ENCODE data around the gene MGRN1. TPM values are rescaled to one million over a fixed set of nuclear protein-coding genes. Genes with fewer than 3 reads are reported as not detected.

Gene MGRN1
- total RNA-seq, 1 donor from 2014 or later, result 21.9 TPM

DNA sequence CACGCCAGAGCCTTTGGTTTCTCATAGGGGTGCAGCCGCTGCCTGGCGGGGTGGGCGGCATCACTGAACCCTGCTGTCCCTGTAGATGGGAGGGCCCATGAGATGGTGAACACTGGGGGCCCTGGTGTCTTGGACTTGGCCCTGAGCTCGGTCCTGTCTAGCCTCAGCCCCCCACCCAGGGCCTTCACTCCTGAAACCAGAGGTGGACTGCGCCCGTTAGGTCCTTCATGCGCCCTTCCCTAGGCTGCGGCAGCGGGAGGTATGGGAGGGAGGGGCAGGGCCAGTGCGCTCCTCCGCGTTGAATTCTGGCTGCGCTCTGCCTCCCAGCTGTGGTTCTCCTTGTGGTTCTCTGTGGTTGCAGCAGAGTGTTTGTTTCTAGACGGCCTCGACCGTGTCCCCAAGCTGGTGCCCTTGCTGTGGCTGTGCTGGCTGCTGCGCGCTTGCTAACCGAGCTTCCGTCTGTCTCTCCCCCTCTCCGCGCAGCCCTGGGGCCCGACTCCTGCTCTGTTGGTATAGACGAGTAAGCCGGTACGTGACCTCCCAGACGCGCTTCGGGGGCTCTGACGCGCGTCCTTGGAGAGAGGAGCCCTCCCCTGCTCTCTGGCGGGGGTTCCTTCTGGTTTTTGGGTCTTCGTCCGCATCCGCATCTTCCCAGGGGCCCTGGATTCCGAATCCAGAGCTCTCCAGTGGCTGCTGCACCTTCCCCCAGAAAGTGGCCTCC is 61.3 kb downstream of the MGRN1 start:
- no peak for DNase-seq (ENCODE audit: low spot score)

DNA sequence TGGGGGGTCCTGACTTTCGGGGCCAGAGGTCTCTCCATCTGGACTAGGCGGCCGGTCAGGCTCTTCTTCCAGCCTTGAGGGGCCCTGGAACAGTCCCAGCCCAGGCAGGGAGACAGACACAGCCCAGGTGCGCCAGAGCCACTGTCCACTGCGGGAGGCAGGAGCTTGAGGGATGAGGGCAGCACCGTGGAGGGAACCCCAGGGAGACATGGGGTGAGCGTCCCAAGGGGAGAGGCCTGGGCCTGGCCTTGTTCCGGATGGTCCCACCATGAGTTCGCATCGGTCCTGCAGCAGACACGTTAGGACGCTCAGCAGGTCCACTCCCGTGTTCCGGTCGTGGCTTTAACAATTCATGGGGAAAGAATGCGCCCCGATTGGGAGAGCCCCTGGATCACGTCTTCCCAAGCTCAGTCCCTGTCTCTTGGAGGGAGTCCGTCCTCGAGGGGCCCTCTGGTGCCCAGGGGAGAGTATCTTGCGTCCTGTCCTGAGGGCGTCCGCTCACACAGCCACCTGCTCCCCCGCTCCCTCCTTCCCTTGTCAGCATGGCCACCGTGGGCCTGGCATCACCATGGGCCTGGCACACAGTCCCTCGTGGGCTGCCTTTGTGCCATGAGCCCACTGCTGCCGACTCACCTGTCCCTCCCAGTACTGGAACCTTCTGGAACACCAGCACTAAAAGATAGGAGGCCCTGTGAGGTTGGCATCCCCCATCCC is 62.0 kb downstream of the MGRN1 start:
- DNase-seq (ENCODE audit: low spot score), result no peak

DNA sequence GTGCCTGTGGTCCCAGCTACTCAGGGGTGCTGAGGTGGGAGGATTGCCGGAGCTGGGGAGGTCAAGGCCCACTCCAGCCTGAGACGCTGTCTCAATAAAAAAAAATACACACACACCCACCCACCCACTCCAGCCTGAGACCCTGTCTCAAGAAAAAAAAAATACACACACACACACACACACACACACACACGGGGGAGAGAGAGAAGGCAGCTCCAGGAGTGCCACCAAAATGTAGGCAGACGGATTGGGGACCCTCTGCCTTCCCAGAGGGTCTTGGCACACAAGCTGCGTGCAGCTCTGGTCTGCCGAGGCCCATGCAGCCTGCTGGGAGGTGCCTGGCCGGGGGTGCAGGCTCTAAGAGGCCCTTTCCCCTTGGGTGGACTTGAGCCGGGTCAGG is 62.8 kb downstream of the MGRN1 start:
- DNase-seq (ENCODE audit: low spot score), result no peak

- DNase-seq (ENCODE audit: low spot score), result no peak
Observed at GRCh38 chr16:4687946-4688673, 63.5 kb downstream of the MGRN1 start.

GRCh38 chr16:4688674-4689045 is 64.0 kb downstream of the MGRN1 start:
- no peak for DNase-seq (ENCODE audit: low spot score)

DNA sequence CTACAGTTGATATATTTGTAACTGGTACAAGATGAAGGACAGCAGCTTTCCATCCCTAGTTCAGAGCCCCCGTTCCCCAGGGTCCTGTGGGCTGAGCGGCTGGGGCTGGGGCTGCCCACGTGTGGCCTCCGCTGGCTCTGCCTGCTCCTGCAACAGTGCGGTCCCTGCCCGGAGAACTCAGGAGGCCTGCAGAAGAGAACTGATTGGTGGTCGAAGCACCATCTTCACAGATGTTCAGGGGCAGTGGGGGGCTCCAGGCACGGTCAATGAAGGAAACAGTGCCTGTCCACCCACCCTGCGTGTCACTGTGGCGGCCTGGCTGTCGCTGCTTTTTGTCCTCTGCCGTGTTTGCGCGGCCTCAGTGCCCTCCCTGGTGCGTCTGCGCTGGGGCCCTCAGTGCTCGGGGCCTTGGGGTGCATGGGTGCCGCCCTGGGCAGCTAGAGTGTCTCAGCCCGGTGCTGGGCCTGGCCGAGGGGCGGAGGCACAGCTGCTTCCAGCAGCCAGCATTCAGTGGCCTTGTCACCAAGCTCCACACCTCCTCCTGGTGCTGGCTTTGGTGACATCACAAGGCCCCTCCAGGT is 64.6 kb downstream of the MGRN1 start:
- no peak for DNase-seq (ENCODE audit: low spot score)

GRCh38 chr16:4689864-4690704 is 65.5 kb downstream of the MGRN1 start:
- DNase-seq (ENCODE audit: low spot score), result no peak

DNA sequence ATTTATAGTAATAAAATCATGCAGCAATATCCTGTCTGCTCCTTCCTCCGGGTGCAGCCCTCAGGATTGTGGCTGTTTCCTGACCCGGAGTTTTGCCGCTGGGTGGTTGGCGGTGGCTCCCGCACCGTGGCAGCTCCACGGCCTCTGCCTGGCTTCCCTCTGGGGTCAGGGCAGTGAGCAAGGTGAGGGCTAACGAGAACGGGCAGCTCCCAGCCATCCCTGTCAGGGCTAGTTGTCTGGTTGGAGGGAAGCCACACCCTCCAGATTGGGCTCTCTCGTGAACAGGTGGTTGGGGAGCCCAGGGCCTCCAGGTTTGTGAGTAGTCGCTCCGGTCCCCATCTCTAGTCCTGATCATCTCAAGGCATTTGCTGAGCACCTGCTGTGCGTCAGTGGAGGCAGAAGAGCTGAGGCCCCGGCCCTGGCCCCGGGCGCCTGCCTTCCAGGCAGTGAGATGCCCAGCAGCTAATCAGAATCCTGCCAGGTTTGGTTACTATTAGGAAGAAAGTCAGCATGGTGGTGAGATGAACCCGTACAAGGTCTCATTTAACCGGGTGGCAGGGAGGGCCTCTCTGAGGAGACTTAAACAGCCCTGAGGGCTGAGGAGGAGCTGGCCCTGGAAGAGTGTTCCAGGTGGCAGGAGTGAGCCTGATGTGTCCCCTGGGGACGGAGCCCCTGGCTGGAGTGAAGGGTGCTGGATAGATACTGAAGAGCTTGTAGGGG is 66.5 kb downstream of the MGRN1 start:
- no peak for DNase-seq (ENCODE audit: low spot score)

- DNase-seq (ENCODE audit: low spot score), result no peak
Observed at GRCh38 chr16:4691666-4692412, 67.2 kb downstream of the MGRN1 start.

- DNase-seq (ENCODE audit: low spot score), result no peak
Observed at GRCh38 chr16:4692460-4693295, 68.1 kb downstream of the MGRN1 start.

- peak; percentile 98 for DNase-seq (ENCODE audit: low spot score)
Observed at GRCh38 chr16:4693296-4693955, 68.8 kb downstream of the MGRN1 start, which contains the start of gene NUDT16L1. Gene NUDT16L1 (plus strand): TSS chr16:4693562. CDS start chr16:4693727, 165 bp downstream.

- peak; percentile 43 for DNase-seq (ENCODE audit: low spot score)
Observed at GRCh38 chr16:4693956-4694641, 69.5 kb downstream of the MGRN1 start.

GRCh38 chr16:4694642-4695451 is 70.2 kb downstream of the MGRN1 start:
- no peak for DNase-seq (ENCODE audit: low spot score)

DNA sequence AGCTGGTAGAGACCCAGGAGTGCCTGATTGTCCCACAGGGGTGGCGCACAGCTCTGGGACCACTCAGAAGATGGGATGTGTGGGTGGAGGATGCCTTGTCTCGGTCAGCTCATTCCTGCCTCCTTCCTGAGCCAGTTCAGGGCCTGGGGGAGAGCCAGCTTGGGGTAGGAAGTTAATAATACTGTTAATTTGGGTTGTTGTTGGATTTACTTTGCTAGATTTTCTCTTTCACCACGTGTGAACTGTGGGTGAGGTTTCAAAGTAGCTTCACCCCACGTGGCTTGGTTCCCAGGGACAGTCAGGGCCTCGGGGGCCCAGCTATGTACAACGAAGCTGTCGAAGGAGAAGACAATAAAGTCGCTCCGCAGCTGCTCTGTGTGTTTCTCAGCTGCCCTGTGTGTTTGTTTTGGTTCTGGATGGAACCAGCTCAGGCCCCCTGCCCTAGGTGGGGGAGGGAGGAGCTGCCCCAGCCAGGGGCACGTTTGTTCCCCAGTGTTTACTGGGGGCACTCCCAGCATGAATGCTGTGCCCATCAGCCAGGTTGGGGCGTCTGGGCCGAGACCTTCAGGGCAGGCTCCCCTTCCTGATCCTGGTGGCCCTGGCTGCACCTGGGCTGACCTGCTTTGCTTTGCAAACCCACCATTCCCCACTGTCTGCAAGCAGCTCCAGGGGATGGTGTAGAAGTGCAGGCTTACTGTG is 71.0 kb downstream of the MGRN1 start:
- no peak for DNase-seq (ENCODE audit: low spot score)

DNA sequence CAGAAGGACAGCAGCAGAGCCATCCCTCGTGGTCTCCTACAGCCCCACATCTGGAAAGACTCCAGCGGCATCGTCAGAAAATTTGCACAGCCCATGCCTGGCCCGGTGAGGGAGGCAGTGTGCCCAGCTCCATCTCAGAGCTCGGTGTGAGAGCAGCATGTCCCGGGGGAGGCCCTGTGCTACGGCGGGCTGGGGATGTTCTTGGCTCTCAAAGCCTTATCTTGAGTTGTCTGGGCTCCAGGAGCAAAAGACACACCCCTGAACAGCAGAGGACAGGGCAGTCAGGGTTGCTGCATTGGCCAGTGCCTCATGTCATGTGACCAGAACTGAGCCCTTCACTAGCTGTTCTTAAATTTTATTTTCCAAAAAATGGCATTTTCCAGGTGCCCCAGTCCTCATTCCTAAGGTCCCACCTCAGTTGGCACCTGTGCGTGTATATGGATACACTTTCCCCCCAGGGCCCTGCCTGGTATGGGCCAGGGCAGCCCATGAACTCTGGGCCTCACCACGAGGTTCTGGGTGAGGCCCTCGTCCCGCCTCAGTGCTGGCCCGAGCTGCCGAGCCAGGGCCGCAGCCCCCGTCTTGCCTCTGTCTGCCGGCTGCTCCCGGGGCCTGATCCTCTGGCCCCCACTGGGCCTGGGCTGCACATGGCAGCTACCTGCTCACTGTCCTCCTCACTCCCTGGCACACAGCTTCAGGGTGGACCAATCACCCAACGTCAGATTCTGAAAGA is 71.7 kb downstream of the MGRN1 start:
- DNase-seq (ENCODE audit: low spot score), result no peak

All from umbilical cord (tissue), 2 donors.